NCI-H446 (cell line): ENCODE measurements around the gene APBA3.

Experiments used
- DNase-seq, 2 experiments: peaks; one replicate each; lab custom pipeline; 2025; lab: John Stamatoyannopoulos, UW

APBA3 gene

DNA sequence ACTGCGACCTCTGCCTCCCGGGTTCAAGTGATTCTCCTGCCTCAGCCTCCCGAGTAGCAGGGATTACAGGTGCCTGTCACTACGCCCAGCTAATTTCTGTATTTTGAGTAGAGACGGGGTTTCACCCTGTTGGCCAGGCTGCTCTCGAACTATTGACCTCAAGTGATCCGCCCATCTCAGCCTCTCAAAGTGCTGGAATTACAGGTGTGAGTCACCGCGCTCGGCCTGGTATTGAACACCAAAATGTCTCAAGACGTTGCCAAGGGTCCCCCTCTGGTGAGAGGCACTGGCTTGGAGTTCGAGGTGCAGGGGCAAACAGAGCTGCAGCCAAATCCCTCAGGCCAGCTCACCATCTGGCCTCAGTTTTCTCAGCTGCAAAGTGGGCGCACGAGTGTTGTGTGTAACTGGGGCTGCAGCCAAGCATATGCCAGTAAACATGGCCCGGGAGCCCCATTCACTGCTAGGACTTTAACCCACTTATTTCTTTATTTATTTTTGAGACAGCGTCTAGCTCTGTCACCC is 45.3 kb downstream of the APBA3 start:
- no peak for DNase-seq

DNA sequence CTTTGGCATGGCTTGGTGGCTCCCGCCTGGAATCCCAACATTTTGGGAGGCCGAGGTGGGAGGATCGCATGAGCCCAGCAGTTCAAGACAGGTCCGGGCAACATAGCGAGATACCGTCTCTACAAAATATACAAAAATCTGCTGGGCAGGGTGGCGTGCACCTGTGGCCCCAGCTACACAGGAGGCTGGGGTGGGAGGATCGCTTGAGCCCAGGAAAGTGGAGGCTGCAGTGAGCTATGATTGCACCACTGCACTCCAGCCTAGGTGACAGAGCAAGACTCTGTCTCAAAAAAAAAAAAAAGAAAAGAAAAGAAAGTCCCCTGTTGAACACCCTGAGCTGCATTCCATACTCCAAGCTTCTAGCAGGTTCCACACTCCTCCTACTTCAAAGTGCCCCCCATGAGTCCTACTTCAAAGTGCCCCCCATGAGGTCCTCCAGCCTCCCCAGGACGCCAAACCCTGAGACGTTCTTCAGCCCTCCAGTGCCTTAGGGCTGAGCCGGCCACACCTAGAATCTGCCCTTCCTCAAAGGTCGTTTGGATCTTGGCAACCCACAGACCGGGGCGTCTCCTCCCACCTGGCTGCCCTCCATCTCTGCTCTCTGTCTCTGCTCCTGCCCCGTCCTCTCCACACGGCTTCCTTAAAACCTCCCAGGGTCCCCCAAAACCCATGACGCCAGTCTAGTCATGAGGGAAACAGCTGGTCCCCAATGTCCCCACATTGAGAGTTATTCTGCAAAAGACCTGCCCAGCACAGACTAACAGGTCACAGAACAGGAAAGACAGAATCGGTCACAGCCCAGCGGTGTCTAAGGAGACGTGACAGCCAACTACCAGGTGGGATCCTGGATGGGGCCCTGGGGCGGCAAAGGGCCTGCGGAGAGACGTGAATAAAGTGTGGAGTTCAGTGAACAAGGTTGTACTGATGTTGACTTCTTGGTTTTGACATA is 48.6 kb downstream of the APBA3 start:
- DNase-seq: no peak

DNA sequence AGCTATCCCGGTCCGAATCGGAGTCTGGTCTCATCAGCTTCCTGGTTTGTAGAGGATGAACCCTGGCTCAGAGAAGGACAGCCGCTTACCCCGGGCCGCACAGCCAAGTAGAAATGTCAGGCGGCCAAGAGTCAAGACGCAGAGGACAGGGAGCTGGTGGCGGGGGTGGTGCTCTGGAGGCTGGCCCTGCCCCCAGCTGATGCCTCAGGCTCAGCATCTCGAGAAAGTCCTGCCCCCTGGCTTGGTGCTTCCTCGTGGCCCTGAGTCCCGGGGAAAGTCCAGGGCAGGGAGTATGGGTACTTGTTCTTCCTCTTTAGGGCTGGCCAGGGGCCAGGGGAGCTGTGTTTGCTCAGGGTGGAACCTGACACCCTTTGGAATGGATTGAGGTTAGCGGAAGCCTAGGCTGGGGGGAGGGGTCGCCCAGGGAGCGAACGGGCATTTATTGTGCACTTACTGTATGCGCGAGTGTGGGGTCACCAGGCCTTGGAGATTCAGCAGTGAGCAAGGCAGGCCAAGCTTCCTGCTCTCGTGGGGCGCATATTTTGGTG is 51.2 kb downstream of the APBA3 start:
- DNase-seq: peak in 1 of 2 experiments; percentile 53

DNA sequence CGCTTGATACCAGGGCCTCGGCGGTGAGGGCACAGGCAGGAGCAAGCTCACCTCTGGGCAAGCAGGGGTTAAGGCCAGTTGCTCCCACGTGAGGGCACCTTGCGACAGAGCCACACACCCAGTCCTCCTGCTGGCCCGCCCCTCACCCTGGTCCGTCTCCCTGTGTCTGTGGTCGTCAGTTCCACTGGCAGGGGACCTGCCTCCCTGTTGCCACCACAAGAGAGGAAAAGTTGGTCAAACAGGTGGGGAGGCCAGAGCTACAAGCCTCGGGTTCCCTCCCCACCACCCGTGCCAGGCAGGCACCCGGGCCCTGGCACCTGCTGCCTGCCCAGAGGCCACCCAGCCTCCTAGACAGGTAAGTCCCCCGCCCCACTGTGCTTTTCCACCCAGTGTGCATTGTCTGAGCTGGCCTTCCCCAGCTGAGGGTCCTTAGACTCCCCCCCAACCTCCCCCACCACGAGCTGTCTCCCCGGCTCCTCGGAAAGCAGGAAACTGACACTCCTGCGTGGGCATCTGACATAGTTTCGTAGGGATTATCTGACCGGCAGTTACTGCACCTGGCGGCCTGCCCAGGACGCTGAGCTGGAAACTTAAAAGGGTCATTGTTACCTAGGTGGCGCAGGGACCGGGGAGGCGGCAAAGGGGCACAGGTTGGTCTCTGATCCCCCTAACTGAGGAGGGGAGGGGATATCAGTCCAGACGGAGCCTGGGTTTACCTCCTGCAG is 53.1 kb downstream of the APBA3 start, which contains the start of gene TJP3:
TSS of gene TJP3 (plus strand) at position 178 of the 725 bp plus-strand sequence. CDS start 20,049 bp downstream, outside the sequence.
- DNase-seq: no peak

DNA sequence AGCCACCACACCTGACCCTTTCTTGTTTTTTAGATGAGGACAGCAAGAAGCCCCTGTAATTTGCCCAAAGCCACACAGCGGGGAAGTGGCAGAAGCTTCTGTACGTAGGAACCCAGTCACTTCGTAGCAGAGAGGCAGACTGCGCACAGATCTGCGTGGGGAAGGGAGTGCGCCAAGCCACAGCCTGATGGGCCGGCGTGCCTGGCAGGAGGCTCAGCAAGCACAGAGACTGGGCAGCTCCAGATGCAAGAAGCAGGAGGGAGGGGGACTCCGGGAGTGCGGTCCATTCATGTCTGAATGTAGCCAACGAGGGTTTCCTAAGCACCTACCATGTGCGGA is 53.7 kb downstream of the APBA3 start:
- DNase-seq: no peak

DNA sequence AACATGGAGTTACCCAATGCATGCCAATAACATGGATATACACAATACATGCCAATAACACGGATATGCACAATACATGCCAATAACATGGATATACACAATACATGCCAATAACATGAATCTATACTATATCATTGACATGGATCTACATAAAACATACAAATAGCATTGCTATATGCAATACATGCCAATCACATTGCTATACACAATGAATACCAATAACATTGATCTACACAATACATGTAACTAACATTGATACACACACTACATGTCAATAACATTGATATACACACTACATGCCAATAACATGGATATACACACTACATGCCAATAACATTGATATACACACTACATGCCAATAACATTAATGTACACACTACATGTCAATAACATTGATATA is 60.3 kb downstream of the APBA3 start:
- DNase-seq: no peak
